SH-SY5Y (cell line): ENCODE data around the gene NKD1.

Experiments
- GATA2 ChIP-seq: IDR thresholded peaks from 2 replicates; pipeline ENCODE4 v1.6.1; 2011; ENCODE audit warnings: mild to moderate bottlenecking, low read depth, low read length
- GATA3 ChIP-seq: IDR thresholded peaks from 2 replicates; pipeline ENCODE4 v1.6.1; 2011; ENCODE audit warnings: low read depth, mild to moderate bottlenecking, low read length, moderate library complexity

DNA sequence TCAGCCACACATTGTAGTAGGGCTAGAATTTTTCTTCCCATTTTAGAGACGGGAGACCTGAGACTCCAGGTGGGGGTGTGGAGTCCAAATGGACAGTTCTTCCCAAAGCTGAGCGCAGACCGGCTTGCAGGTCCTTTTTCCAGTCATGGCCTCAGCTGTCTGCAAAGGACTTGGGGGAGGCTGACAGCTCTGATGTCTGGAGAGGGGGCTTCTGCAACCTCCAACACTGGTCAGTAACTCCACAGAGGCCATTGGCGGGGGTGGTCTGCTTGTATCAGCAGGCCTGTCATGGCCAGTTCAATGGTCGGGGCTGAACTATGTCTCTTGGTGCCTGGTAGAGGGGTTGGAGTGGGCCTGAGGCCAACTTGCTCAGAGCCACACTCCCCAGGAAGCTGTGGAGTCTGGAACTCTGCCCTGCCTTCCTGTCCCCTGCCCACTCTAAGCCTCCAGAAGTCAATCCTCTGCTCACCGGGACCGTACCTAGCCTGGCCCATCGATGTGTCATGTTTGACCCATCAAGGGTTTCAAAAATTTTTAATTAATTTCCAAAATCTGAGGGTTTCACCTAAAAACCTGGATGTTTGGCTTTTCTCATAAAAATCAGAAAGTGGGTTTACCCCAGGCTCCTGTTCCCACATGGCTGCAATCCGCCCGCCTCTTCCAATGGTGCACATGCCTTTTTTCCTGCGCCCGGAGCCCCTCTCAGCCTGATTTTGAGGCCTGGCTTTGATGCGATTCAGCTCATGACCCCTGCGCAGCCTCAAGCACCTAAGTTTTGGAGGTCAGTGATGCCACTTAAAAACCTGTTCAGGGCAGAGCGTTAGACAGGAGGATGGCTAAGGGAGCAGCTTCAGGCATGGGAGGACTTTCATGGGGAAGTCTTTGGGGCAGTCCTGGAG, 93.0 kb downstream of the NKD1 start:
- TF ChIP-seq GATA3 (no peak), GATA2 (no peak)
